Thoracic aorta (tissue), 2 donors: Measurements from ENCODE around the gene FAM13A. TPM values are rescaled to one million over a fixed set of nuclear protein-coding genes. Genes with fewer than 3 reads are reported as not detected.
"Not testable (repeated sequence)": the region's sequence is repeated elsewhere in the genome, so short reads cannot be mapped to it uniquely, and the experiment has no call there.

ENCODE experiments used
- ATAC-seq: fragments of 150-250 bp; one replicate; pipeline ENCODE4 v1.8.0; 2017; ENCODE audit warnings: low read depth; ENCODE audit not compliant: insufficient number of reproducible peaks, low FRiP score
- DNase-seq: peaks from one replicate; pipeline ENCODE4 v3.0.0-alpha.2; 2020; ENCODE audit warnings: low spot score
- H3K27ac ChIP-seq, 2 donors: fragments of 200-600 bp; sonication (generic); 1 replicate in 1 of 2; 2 replicates in 1 of 2; pipeline ENCODE4 v1.5.1; 2016; ENCODE audit warnings: mild to moderate bottlenecking in 2 of 2, moderate library complexity in 2 of 2
- H3K27me3 ChIP-seq: fragments of 200-600 bp; sonication (generic); replicated peaks from 2 replicates; pipeline ENCODE4 v1.6.0; 2016; ENCODE audit warnings: mild to moderate bottlenecking; ENCODE audit not compliant: insufficient read depth
- H3K36me3 ChIP-seq: fragments of 200-600 bp; sonication (generic); one replicate; pipeline ENCODE4 v1.5.1; 2016
- H3K4me1 ChIP-seq, 2 donors: fragments of 200-600 bp; sonication (generic); 1 replicate in 1 of 2; 2 replicates in 1 of 2; pipeline versions ENCODE4 v1.5.1 to v1.6.0; 2016; ENCODE audit warnings: low read depth in 2 of 2, mild to moderate bottlenecking in 1 of 2; ENCODE audit not compliant: control insufficient read depth in 1 of 2
- H3K4me3 ChIP-seq: fragments of 200-600 bp; sonication (generic); 2 replicates; pipeline ENCODE4 v1.5.1; 2016; ENCODE audit warnings: mild to moderate bottlenecking
- H3K9me3 ChIP-seq: fragments of 200-600 bp; sonication (generic); 2 replicates; pipeline ENCODE4 v1.5.1; 2016
- CTCF ChIP-seq: fragments of 200-600 bp; sonication (generic); IDR thresholded peaks from one replicate; pipeline ENCODE4 v1.5.1; 2019; ENCODE audit warnings: antibody characterized with exemption
- total RNA-seq, 2 donors: library from RNA; depleted of rRNA; stranded (reverse); fragments of >200 nt; gene quantifications; one replicate each; pipeline versions ENCODE4 v1.1.0 to v1.2.3, GENCODE V29; 2016

The FAM13A gene
- total RNA-seq, 2 donors from 2014 or later = 27.3 to 32.5 TPM

- H3K9me3 ChIP-seq = no peaks in the 10 kb centered on the region
- ATAC-seq = no peak
- no peak for DNase-seq
- H3K36me3 ChIP-seq = no peaks in the 10 kb centered on the region
- no peak overlapping the region for H3K27ac ChIP-seq
- no peaks in the 10 kb centered on the region for H3K27me3 ChIP-seq
- no peaks in the 10 kb centered on the region for H3K4me1 ChIP-seq
- TF ChIP-seq CTCF = no peak
- no peak overlapping the region for H3K4me3 ChIP-seq
These were observed 146.9 kb downstream of the FAM13A start for GRCh38 chr4:88910101-88910500.

- H3K27me3 ChIP-seq = no peaks in the 10 kb centered on the region
- no peak overlapping the region for H3K27ac ChIP-seq
- H3K9me3 ChIP-seq = no peaks in the 10 kb centered on the region
- H3K36me3 ChIP-seq = no peaks in the 10 kb centered on the region
- ATAC-seq (no peak), DNase-seq (no peak)
- TF ChIP-seq CTCF = no peak
- no peaks in the 10 kb centered on the region for H3K4me1 ChIP-seq
- H3K4me3 ChIP-seq = no peak overlapping the region
These were observed 148.5 kb downstream of the FAM13A start for GRCh38 chr4:88908521-88908920.

GRCh38 chr4:88908003-88908402, 149.0 kb downstream of the FAM13A start:
- Histone ChIP-seq H3K9me3 (no peaks in the 10 kb centered on the region), H3K27me3 (no peaks in the 10 kb centered on the region), H3K36me3 (no peaks in the 10 kb centered on the region), H3K27ac (no peak overlapping the region), H3K4me3 (no peak overlapping the region), H3K4me1 (no peaks in the 10 kb centered on the region)
- TF ChIP-seq CTCF = no peak
- no peak for ATAC-seq
- DNase-seq = no peak

GRCh38 chr4:88907478-88907877, 149.5 kb downstream of the FAM13A start:
- TF ChIP-seq CTCF = no peak
- Histone ChIP-seq H3K4me1 (no peaks in the 10 kb centered on the region), H3K9me3 (no peaks in the 10 kb centered on the region), H3K27ac (no peak overlapping the region), H3K27me3 (no peaks in the 10 kb centered on the region), H3K36me3 (no peaks in the 10 kb centered on the region), H3K4me3 (no peak overlapping the region)
- DNase-seq (no peak), ATAC-seq (no peak)

- not testable (repeated sequence) for H3K4me1 ChIP-seq, ATAC-seq, H3K36me3 ChIP-seq, DNase-seq, H3K4me3 ChIP-seq, H3K9me3 ChIP-seq, H3K27ac ChIP-seq, H3K27me3 ChIP-seq
These were observed 152.7 kb downstream of the FAM13A start for GRCh38 chr4:88904240-88904639.

GRCh38 chr4:88900432-88900831, 156.6 kb downstream of the FAM13A start:
- Histone ChIP-seq H3K4me3 (no peak overlapping the region), H3K9me3 (no peaks in the 10 kb centered on the region), H3K4me1 (no peaks in the 10 kb centered on the region), H3K27ac (no peak overlapping the region), H3K36me3 (no peaks in the 10 kb centered on the region), H3K27me3 (no peaks in the 10 kb centered on the region)
- ATAC-seq (no peak), DNase-seq (no peak)
- no peak for TF ChIP-seq CTCF
